HG03439 (cell line): ENCODE results near the gene TCF23.
"Not testable (repeated sequence)": the region's sequence is repeated elsewhere in the genome, so short reads cannot be mapped to it uniquely, and the experiment has no call there.

Experiments
- ATAC-seq: cut with Tn5 transposase; IDR thresholded peaks from one replicate; pipeline ENCODE4 v1.9.1; 2021; ENCODE audit warnings: mild to moderate bottlenecking, moderate library complexity; ENCODE audit not compliant: unreplicated experiment

Gene TCF23

GRCh38 chr2:27148801-27149439 is at the start of gene TCF23:
TCF23 (plus strand) TSS chr2:27149004; CDS start chr2:27149134, 130 bp downstream.
- no peak for ATAC-seq

GRCh38 chr2:27099334-27099955 is 49.4 kb upstream of the TCF23 start:
- ATAC-seq = no peak

GRCh38 chr2:27100036-27100435 is 48.8 kb upstream of the TCF23 start:
- no peak for ATAC-seq

- no peak for ATAC-seq
Observed at GRCh38 chr2:27102329-27102728, 46.5 kb upstream of the TCF23 start.

GRCh38 chr2:27105981-27106380 is 42.8 kb upstream of the TCF23 start:
- ATAC-seq = no peak

GRCh38 chr2:27108221-27108620 is 40.6 kb upstream of the TCF23 start:
- ATAC-seq = no peak

GRCh38 chr2:27109083-27109482 is 39.7 kb upstream of the TCF23 start:
- ATAC-seq = no peak

GRCh38 chr2:27110603-27111352 is 38.0 kb upstream of the TCF23 start:
- not testable (repeated sequence) for ATAC-seq

GRCh38 chr2:27111392-27112078 is 37.3 kb upstream of the TCF23 start:
- ATAC-seq = not testable (repeated sequence)

GRCh38 chr2:27115519-27115918 is 33.3 kb upstream of the TCF23 start:
- ATAC-seq = no peak

- ATAC-seq = no peak
Observed at GRCh38 chr2:27117995-27118524, 30.7 kb upstream of the TCF23 start.

GRCh38 chr2:27118525-27119329 is 30.1 kb upstream of the TCF23 start, which contains the start of gene CGREF1:
CGREF1 (minus strand) TSS chr2:27119128; CDS start chr2:27104366, 14,762 bp downstream.
- no peak for ATAC-seq

- ATAC-seq = not testable (repeated sequence)
Observed at GRCh38 chr2:27119330-27119670, 29.5 kb upstream of the TCF23 start.

GRCh38 chr2:27121906-27122305 is 26.9 kb upstream of the TCF23 start:
- no peak for ATAC-seq

GRCh38 chr2:27122791-27123190 is 26.0 kb upstream of the TCF23 start:
- ATAC-seq = no peak

- no peak for ATAC-seq
Observed at GRCh38 chr2:27123302-27124150, 25.3 kb upstream of the TCF23 start, which contains the start of gene ABHD1. ABHD1 (plus strand) TSS chr2:27123815; CDS start chr2:27123949, 134 bp downstream.

- ATAC-seq = no peak
Observed at GRCh38 chr2:27125104-27125503, 23.7 kb upstream of the TCF23 start.

- ATAC-seq = no peak
Observed at GRCh38 chr2:27126252-27126710, 22.5 kb upstream of the TCF23 start.
